Measurements from ENCODE around the gene OR9A2. TPM values are rescaled to one million over a fixed set of nuclear protein-coding genes. Genes with fewer than 3 reads are reported as not detected.

The OR9A2 gene
- total RNA-seq (not detected), polyA plus RNA-seq (not detected)

DNA sequence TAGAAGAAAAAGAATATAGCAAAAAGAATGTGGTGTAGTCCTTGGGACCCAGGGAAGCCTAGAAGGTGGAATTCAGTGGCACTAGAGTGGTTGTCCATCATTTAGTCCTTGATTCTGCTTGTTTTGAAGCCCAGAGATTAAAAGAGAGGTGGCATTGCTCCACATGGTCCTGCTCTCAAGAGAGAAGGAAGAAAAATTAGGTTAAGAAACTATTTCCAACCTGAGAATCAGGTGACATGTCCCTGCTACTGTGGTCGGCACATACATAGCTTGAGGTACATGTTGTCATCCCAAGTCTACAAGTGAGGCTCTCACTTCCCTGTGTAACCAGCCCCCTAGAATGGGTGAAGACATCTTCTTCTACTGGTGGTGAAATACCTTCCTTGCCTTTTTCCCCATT is at the start of gene OR9A2:
TSS of gene OR9A2 (minus strand) at position 101 of the 400 bp plus-strand sequence. CDS start at position 101, 0 bp downstream.
- Histone ChIP-seq H3K4me3 (no peak within 1 kb of the TSS), H3K9me3 (no peaks in the 10 kb centered on the region), H3K27me3 (no peaks in the 10 kb centered on the region), H3K27ac (no peak within 1 kb of the TSS), H3K36me3 (no peaks in the 10 kb centered on the region), H3K4me1 (no peaks in the 10 kb centered on the region)
- 96 to 98% methylated on average over 1 of the region's 1 CpG for WGBS, 2 donors
- intact Hi-C loops (cut with DNase I) = no loop called here
- no peak for DNase-seq
- TF ChIP-seq POLR2AphosphoS5 (IDR thresholded peaks at IDR 0.05) = no peak
- TF ChIP-seq, protein P1, sequence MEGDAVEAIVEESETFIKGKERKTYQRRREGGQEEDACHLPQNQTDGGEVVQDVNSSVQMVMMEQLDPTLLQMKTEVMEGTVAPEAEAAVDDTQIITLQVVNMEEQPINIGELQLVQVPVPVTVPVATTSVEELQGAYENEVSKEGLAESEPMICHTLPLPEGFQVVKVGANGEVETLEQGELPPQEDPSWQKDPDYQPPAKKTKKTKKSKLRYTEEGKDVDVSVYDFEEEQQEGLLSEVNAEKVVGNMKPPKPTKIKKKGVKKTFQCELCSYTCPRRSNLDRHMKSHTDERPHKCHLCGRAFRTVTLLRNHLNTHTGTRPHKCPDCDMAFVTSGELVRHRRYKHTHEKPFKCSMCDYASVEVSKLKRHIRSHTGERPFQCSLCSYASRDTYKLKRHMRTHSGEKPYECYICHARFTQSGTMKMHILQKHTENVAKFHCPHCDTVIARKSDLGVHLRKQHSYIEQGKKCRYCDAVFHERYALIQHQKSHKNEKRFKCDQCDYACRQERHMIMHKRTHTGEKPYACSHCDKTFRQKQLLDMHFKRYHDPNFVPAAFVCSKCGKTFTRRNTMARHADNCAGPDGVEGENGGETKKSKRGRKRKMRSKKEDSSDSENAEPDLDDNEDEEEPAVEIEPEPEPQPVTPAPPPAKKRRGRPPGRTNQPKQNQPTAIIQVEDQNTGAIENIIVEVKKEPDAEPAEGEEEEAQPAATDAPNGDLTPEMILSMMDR (IDR thresholded peaks at IDR 0.05) = no peak

- Histone ChIP-seq H3K9me3 (peaks cover 0 to 6% (median 0%) of the 10 kb centered on the region in 4 donors), H3K27me3 (no peaks in the 10 kb centered on the region), H3K4me3 (no peak overlapping the region), H3K36me3 (no peaks in the 10 kb centered on the region), H3K4me1 (no peaks in the 10 kb centered on the region), H3K27ac (no peak overlapping the region)
- intact Hi-C loops (cut with DNase I) = no loop called here
- DNase-seq = no peak
- TF ChIP-seq POLR2AphosphoS5 (IDR thresholded peaks at IDR 0.05) = no peak
- TF ChIP-seq, protein P1 (IDR thresholded peaks at IDR 0.05) = no peak
- no peak for TF ChIP-seq EP300 (IDR thresholded peaks at IDR 0.05)
- TF ChIP-seq POLR2A (IDR thresholded peaks at IDR 0.05) = no peak
These were observed 47.2 kb upstream of the OR9A2 start for GRCh38 chr7:143074141-143074540.

GRCh38 chr7:143073556-143073955 is 46.6 kb upstream of the OR9A2 start:
- Histone ChIP-seq H3K4me1 (no peaks in the 10 kb centered on the region), H3K4me3 (no peak overlapping the region), H3K27me3 (no peaks in the 10 kb centered on the region), H3K36me3 (no peaks in the 10 kb centered on the region), H3K9me3 (peaks cover 0 to 3% (median 0%) of the 10 kb centered on the region in 4 donors), H3K27ac (no peak overlapping the region)
- WGBS, 2 donors = 67 to 85% methylated on average over 3 of the region's 3 CpGs
- no peak for DNase-seq
- TF ChIP-seq EP300 (IDR thresholded peaks at IDR 0.05) = no peak
- no peak for TF ChIP-seq POLR2A (IDR thresholded peaks at IDR 0.05)
- TF ChIP-seq, protein P1 (IDR thresholded peaks at IDR 0.05) = no peak
- TF ChIP-seq POLR2AphosphoS5 (IDR thresholded peaks at IDR 0.05) = no peak
- intact Hi-C loops (cut with DNase I) = no loop called here

DNA sequence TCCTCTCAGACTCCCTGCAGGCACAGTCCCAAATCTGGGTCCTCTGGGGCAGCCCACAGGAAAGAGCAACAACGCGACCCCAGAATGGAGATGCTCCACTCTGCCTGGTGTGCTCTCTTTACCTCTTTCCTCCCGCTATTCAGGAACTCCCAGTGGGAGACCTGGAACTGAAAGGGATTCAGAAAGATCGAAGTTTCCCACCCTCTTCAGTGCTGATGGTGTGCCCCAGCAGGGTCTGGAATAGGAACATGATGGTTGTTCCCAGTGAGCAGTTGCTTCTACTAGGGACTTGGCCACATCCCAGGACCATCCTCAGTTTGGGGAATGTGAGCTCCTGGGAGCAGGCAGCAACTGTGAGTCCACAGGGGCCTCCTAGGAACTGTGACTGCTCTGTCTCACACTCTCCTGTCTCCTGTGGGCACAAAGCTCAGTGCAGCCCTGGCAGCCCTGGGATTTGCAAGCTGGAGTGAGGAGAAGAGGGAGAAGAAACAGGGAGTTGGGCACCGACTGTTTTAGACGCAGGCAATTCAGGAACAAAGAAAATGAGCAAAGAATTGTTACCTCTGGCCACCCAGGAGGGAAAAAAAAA is 43.1 kb upstream of the OR9A2 start:
- Histone ChIP-seq H3K4me3 (no peak overlapping the region), H3K27ac (no peak overlapping the region), H3K27me3 (no peaks in the 10 kb centered on the region), H3K9me3 (no peaks in the 10 kb centered on the region), H3K36me3 (no peaks in the 10 kb centered on the region), H3K4me1 (no peaks in the 10 kb centered on the region)
- TF ChIP-seq POLR2A (IDR thresholded peaks at IDR 0.05) = no peak
- TF ChIP-seq, protein P1 (IDR thresholded peaks at IDR 0.05) = no peak
- TF ChIP-seq EP300 (IDR thresholded peaks at IDR 0.05) = no peak
- intact Hi-C loops (cut with DNase I) = no loop called here
- WGBS, 2 donors = 73 to 74% methylated on average over 6 of the region's 6 CpGs
- DNase-seq = no peak

DNA sequence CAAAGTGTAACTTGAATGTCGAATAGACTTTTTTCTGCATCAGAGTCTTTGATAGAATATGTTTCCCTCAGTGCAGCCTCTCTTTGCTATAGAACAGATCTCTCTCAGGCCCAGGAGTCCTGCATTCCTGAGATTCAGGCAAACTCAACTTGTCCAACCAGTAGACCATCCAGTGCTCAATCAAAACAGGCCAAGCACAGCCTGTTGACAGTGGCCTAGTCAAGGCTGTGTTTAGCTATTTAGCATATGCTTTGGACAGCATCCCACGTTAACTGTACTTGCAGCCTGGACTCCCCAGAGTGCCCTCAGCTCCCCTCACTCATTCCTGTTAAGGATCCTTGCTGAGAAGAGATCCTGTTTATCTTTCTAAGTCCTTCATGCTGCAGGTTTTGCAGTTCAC is 41.5 kb upstream of the OR9A2 start:
- TF ChIP-seq, protein P1 (IDR thresholded peaks at IDR 0.05) = no peak
- TF ChIP-seq POLR2AphosphoS5 (IDR thresholded peaks at IDR 0.05) (no peak), POLR2A (IDR thresholded peaks at IDR 0.05) (no peak), EP300 (IDR thresholded peaks at IDR 0.05) (no peak)
- Histone ChIP-seq H3K36me3 (no peaks in the 10 kb centered on the region), H3K27ac (no peak overlapping the region), H3K4me3 (no peak overlapping the region), H3K4me1 (no peaks in the 10 kb centered on the region), H3K27me3 (no peaks in the 10 kb centered on the region), H3K9me3 (no peaks in the 10 kb centered on the region)
- DNase-seq = no peak
- 68 to 79% methylated on average over 2 of the region's 2 CpGs for WGBS, 2 donors
- intact Hi-C loops (cut with DNase I) = no loop called here
